GM12873 (cell line): Measurements from ENCODE around the gene APOC3.

Source experiments
- TF ChIP-seq, protein P1 (sequence below): IDR thresholded peaks from 2 replicates; pipeline ENCODE4 v1.5.1; 2012; ENCODE audit warnings: low read depth, mild to moderate bottlenecking, moderate library complexity, low read length, control low read depth; ENCODE audit not compliant: insufficient read depth; ENCODE audit errors: missing control alignments

APOC3 gene

DNA sequence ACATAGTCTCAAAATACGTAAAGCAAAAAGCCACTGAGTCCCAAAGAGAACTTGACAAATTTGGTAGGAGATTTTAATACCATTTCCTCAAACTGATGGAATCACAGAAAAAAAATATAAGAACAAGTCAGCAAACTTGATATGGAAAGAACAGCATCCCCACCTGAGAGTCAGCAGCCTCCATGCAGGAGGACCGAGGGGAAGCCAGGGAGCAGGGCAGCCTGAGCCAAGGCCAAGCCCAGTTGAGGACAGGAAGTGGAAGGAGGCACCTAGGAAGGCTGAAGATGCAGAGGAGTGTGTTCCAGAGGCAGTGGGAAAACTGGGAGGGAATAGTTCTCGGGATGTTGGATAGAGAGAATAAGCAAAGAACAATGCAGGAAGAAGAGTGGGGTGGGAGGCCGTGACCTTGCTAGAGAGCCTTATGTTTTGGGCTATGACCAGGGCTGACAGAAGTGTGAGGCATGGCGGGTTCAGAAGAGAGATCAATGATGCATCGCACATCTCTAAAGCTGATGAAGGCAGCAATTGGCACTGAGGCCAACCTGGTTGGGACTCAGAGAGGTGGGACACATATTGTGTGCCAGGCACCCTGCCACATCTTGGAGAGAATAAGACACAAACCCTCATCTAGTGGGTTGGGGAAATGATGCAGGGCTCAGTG, 22.0 kb upstream of the APOC3 start:
- TF ChIP-seq, protein P1, sequence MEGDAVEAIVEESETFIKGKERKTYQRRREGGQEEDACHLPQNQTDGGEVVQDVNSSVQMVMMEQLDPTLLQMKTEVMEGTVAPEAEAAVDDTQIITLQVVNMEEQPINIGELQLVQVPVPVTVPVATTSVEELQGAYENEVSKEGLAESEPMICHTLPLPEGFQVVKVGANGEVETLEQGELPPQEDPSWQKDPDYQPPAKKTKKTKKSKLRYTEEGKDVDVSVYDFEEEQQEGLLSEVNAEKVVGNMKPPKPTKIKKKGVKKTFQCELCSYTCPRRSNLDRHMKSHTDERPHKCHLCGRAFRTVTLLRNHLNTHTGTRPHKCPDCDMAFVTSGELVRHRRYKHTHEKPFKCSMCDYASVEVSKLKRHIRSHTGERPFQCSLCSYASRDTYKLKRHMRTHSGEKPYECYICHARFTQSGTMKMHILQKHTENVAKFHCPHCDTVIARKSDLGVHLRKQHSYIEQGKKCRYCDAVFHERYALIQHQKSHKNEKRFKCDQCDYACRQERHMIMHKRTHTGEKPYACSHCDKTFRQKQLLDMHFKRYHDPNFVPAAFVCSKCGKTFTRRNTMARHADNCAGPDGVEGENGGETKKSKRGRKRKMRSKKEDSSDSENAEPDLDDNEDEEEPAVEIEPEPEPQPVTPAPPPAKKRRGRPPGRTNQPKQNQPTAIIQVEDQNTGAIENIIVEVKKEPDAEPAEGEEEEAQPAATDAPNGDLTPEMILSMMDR, result no peak

DNA sequence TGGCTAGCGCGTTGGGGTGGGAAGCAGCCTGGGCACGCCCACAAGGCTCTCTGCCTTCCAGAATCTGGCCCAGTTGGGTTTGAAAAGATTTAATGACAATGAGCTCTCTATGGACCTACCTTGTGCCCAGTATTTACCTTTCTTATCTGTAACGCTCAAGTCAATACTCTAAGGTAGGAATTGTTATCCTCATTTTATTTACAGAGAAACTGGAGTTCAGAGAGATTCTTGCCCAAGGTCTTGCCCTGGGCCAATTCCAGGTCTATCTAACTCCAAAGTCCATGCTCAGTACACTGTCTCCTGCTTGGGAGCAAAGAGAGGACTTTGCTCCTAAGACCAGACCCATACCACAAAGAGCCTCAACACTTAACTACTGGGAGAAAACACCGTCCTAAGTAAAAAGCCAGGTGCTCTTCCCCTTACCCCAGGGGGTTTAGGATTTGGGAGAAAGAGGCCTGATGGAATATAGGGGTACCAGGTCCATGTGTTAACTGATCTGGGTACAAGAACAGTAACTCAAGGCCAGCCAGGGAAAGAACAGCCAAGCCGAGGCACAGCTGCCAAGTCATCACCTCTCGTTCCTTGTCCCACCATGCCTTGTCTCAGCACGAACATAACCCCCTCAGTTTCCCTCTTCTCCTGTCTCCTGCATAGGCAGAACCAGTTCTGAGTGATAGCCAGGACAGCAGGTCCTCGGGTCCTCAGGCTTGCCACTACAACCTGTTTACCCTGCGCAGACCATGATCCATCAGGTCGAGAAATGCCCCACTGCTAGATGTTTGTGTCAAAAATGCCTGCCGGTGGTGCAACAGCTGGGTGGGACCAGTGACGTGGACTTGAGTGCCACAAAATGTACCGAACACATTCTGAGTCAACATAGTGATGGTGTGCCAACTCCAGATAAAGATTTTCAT, 21.2 kb upstream of the APOC3 start:
- TF ChIP-seq, protein P1, result no peak

DNA sequence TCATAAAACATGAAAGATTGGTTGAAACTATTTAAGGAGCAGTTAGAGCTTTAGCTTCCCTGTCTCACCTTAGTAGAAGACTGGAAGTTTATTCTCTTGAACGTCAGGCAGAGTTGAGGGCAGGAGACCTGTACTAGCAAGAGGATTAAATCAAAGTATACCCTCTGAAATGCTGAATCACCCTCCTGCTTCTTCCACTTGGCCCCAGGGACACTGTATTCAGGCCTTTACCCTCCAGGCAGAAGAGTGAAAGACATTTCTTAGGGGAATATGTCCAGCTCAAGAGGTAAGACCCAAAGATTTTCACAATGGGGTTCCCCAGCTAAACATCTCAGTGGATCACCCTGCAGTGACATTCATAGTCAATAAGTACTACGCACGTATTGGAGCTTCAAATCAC, 18.5 kb upstream of the APOC3 start:
- TF ChIP-seq, protein P1, result no peak

DNA sequence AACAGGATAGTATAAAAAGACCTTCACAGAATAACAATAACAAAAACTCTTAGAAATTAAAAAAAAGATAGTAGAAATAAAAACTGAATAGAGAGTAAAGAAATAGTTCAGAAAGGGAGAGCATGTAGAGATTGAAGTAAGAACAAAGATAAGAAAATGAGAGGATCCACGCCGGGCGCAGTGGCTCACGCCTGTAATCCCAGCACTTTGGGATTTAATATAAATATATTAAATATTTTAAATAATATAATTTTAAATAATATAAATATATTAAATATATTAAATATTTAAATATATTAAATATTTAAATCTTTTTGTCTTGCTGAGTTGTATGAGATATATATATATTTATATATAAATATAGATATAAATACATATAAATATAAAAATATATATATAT, 17.6 kb upstream of the APOC3 start:
- TF ChIP-seq, protein P1, result no peak

DNA sequence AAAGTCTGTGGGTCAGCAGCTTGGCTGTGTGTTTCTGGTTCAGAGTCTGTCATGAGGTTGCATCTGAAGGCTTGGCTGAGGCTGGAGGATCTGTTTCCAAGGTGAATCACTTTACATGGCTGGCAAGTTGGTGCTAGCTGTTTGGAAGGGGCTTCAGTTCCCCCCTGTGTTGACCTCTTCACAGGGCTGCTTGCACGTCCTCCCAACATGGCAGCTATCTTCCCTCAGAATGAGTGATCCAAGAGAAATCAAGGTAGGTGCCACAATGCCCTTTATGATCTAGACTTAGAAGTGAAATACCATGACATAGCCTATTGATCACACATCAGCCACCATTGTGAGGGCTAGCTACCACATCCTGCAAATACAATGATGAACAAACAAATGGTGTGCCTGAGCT, 16.5 kb upstream of the APOC3 start:
- TF ChIP-seq, protein P1, result no peak

DNA sequence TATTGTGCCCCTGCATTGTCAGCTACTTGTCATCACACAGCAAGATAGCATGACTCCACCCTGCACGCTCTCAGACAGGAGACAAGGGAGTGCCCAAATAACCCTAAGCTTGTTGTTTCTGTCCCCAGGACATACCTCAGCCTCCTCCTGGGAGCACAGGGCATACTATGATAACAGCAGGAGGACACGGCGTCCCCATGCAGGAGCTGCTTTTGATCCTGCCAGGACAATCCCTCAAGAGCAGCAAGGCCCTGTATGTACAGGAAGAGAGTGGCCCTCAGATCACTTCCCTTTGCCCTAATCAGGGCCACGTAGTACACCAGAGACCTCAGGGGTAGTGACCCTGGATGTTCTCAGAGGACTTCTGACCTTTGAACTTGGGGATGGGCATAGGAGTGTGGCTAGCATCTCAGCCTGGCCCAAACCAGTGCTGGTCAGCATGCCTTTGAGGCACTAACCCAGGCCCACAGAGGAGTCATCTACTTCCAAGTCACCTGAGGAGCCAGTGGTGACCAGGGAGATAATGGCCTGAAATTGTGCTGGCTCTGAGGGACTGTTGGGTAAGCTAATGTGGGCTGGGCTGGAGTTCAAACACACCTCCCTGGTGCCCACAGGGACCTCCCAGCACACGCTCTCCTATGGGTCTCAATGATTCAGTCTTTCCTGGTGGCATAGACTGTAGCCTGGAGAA, 15.8 kb upstream of the APOC3 start:
- TF ChIP-seq, protein P1, result no peak

DNA sequence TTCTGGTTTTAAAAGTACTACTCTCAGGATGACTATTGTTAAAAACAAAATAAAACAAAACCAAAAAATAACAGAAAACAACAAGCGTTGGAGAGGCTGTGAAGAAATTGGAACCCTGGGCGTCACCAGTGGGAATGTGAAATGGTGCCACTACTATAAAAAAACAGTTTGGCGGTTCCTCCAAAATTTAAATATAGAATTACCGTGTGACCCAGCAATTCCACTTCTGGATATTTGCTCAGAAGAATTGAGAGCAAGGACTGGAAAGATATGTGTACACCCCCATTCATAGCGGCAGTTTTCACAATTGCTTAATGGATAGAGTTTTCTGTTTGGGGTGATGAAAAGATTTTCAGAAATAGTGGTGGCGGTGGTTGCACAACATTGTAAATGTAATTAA, 15.2 kb upstream of the APOC3 start:
- TF ChIP-seq, protein P1, result no peak
